Left colon (tissue), 2 donors: ENCODE measurements around the gene CCDC71L. TPM values are rescaled to one million over a fixed set of nuclear protein-coding genes. Genes with fewer than 3 reads are reported as not detected.
A peak's percentile ranks its signal among the peaks of the same experiment; 100 is the strongest.

ENCODE experiments used
- ATAC-seq: fragments of 200-7000 bp; cut with Tn5 transposase; one replicate; pipeline ENCODE4 v1.9.1; 2020; ENCODE audit warnings: mild to moderate bottlenecking, moderate library complexity
- DNase-seq, 2 donors: peaks; one replicate each; pipeline ENCODE4 v3.0.0-alpha.2; 2020
- intact Hi-C, 2 donors: fragments of 100-400 bp; cut with DNase I in 1 of 2; cut with micrococcal nuclease in 1 of 2; formaldehyde crosslinking; loops; one replicate each; pipeline versions ENCODE4 v1.11.2 to v1.14.0; 2022; cut with DNase I, micrococcal nuclease
- total RNA-seq, 2 donors: library from RNA; stranded (reverse); fragmentation: NEBNext Ultra II Directional; extraction: Animal tissue kit (Norgen Biotek cat#: 25700); gene quantifications; one replicate each; pipeline ENCODE4 v1.2.1, GENCODE V29; 2021
- donor health status: DM: no; HTN: no; CAD: no.
- donor health status: DM: yes; HTN: yes; CAD: no.

The CCDC71L gene
- total RNA-seq, 2 donors from 2014 or later: 25.4 to 27.1 TPM

GRCh38 chr7:106635411-106635810, 25.5 kb downstream of the CCDC71L start:
- ATAC-seq (no peak), DNase-seq (no peak)
- intact Hi-C loops: no loop called here

GRCh38 chr7:106634958-106635357, 26.0 kb downstream of the CCDC71L start:
- intact Hi-C loops: no loop called here
- ATAC-seq (no peak), DNase-seq (no peak)

GRCh38 chr7:106630648-106631047, 30.3 kb downstream of the CCDC71L start:
- ATAC-seq: no peak
- intact Hi-C loops: no loop called here
- no peak for DNase-seq

GRCh38 chr7:106629516-106629915, 31.4 kb downstream of the CCDC71L start:
- intact Hi-C loops: no loop called here
- ATAC-seq: no peak
- DNase-seq: no peak

- peak; percentile 57 for ATAC-seq
- DNase-seq: peak; percentile 29 to 36
- intact Hi-C loops: no loop called here
Observed at GRCh38 chr7:106626376-106627164, 34.4 kb downstream of the CCDC71L start.

- intact Hi-C loops: no loop called here
- DNase-seq (peak; percentile 56 to 71), ATAC-seq (peak; percentile 88)
Observed at GRCh38 chr7:106625678-106626301, 35.2 kb downstream of the CCDC71L start.

GRCh38 chr7:106623853-106624252, 37.1 kb downstream of the CCDC71L start:
- intact Hi-C loops: no loop called here
- DNase-seq (no peak), ATAC-seq (no peak)

GRCh38 chr7:106623315-106623660, 37.7 kb downstream of the CCDC71L start:
- DNase-seq (no peak), ATAC-seq (no peak)
- intact Hi-C loops: no loop called here

- intact Hi-C loops: no loop called here
- ATAC-seq: peak; percentile 63
- DNase-seq: no peak
Observed at GRCh38 chr7:106622654-106623314, 38.2 kb downstream of the CCDC71L start.

GRCh38 chr7:106621393-106622132, 39.4 kb downstream of the CCDC71L start:
- ATAC-seq (no peak), DNase-seq (no peak)
- intact Hi-C loops: no loop called here

- no peak for DNase-seq
- no peak for ATAC-seq
- intact Hi-C loops: no loop called here
Observed at GRCh38 chr7:106620676-106621075, 40.3 kb downstream of the CCDC71L start.

- ATAC-seq (peak; percentile 31), DNase-seq (no peak)
- intact Hi-C loops: no loop called here
Observed at GRCh38 chr7:106620034-106620433, 40.9 kb downstream of the CCDC71L start.

- intact Hi-C loops: no loop called here
- ATAC-seq: no peak
- no peak for DNase-seq
Observed at GRCh38 chr7:106619213-106619612, 41.7 kb downstream of the CCDC71L start.

- intact Hi-C loops: no loop called here
- DNase-seq (no peak), ATAC-seq (no peak)
Observed at GRCh38 chr7:106618480-106618879, 42.5 kb downstream of the CCDC71L start.

GRCh38 chr7:106617860-106618259, 43.1 kb downstream of the CCDC71L start:
- DNase-seq (no peak), ATAC-seq (no peak)
- intact Hi-C loops: no loop called here

- intact Hi-C loops: no loop called here
- no peak for DNase-seq
- no peak for ATAC-seq
Observed at GRCh38 chr7:106616708-106617051, 44.3 kb downstream of the CCDC71L start.

GRCh38 chr7:106615808-106616707, 44.9 kb downstream of the CCDC71L start:
- DNase-seq (no peak), ATAC-seq (no peak)
- intact Hi-C loops: no loop called here

GRCh38 chr7:106614751-106615150, 46.2 kb downstream of the CCDC71L start:
- ATAC-seq (no peak), DNase-seq (no peak)
- intact Hi-C loops: no loop called here
